Thyroid gland (tissue), 4 donors: ENCODE data around the gene RASA1. TPM values are rescaled to one million over a fixed set of nuclear protein-coding genes. Genes with fewer than 3 reads are reported as not detected.
A peak's percentile ranks its signal among the peaks of the same experiment; 100 is the strongest.

Experiments
- DNase-seq, 2 donors: peaks; one replicate each; pipeline ENCODE4 v3.0.0-alpha.2; 2019
- H3K27ac ChIP-seq, 3 donors: fragments of 200-600 bp; sonication (generic); 1 replicate in 2 of 3; 2 replicates in 1 of 3; pipeline ENCODE4 v1.5.1; 2016 to 2019; ENCODE audit warnings: mild to moderate bottlenecking in 1 of 3, moderate library complexity in 1 of 3
- H3K27me3 ChIP-seq: fragments of 200-600 bp; sonication (generic); one replicate; pipeline ENCODE4 v1.5.1; 2019
- H3K36me3 ChIP-seq, 2 donors: fragments of 200-600 bp; sonication (generic); one replicate each; pipeline ENCODE4 v1.5.1; 2016 to 2019
- H3K4me1 ChIP-seq, 2 donors: fragments of 200-600 bp; sonication (generic); one replicate each; pipeline ENCODE4 v1.5.1; 2017 to 2019
- H3K4me3 ChIP-seq, 3 donors: fragments of 200-600 bp; sonication (generic); replicated peaks in 1 of 3; 1 replicate in 2 of 3; 2 replicates in 1 of 3; pipeline ENCODE4 v1.5.1; 2016; ENCODE audit warnings: mild to moderate bottlenecking in 1 of 3
- H3K9me3 ChIP-seq: fragments of 200-600 bp; sonication (generic); one replicate; pipeline ENCODE4 v1.5.1; 2017
- POLR2A ChIP-seq, 2 donors: fragments of 450-650 bp; IDR thresholded peaks; one replicate each; pipeline ENCODE4 v1.6.1; 2017; ENCODE audit warnings: antibody characterized with exemption in 2 of 2, mild to moderate bottlenecking in 2 of 2, moderate library complexity in 1 of 2
- WGBS, 2 donors: methylation state at CpG; one replicate each; pipeline ENCODE4 v1.1.5; 2017; 5-methylcytosine and 5-hydroxymethylcytosine counted together
- intact Hi-C: fragments of 100-400 bp; cut with DNase I; formaldehyde crosslinking; loops from one replicate; pipeline ENCODE4 v1.15.1; 2023
- total RNA-seq, 4 donors: library from RNA; depleted of rRNA; stranded (reverse); fragments of >200 nt; gene quantifications; one replicate each; pipeline ENCODE4 v1.2.3, GENCODE V29; 2016
- TF ChIP-seq, protein P1 (sequence below), 6 experiments: fragments of 200-600 bp in 3 of 6; fragments of 450-650 bp in 3 of 6; sonication (generic) in 3 of 6; IDR thresholded peaks; one replicate each; pipeline ENCODE4 v1.5.1; 2016 to 2019; ENCODE audit warnings: antibody characterized with exemption in 6 of 6, mild to moderate bottlenecking in 2 of 6, inconsistent platforms in 1 of 6, moderate library complexity in 1 of 6

RASA1 gene
- total RNA-seq, 4 donors from 2014 or later = 45.2 to 57.1 (median 52.8) TPM

DNA sequence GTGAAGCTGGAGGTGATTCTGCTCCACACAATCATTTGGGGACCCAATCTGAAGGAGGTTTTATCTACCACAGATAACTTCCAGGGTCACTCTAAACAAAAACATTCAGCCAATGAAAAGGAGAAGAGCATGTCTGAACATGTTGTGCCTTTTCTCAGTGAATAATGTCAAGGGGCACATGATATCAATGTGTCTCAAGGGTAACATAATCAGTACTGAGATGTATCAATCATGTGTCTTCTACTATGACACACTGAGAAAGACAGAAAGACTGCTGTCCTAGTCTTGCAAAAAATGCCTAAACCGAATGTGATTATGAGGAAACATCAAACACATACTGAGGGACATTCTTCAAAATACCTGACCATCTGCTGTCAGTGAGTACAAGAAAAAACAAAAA, 25.4 kb upstream of the RASA1 start:
- intact Hi-C loops = no loop called here
- TF ChIP-seq, protein P1, sequence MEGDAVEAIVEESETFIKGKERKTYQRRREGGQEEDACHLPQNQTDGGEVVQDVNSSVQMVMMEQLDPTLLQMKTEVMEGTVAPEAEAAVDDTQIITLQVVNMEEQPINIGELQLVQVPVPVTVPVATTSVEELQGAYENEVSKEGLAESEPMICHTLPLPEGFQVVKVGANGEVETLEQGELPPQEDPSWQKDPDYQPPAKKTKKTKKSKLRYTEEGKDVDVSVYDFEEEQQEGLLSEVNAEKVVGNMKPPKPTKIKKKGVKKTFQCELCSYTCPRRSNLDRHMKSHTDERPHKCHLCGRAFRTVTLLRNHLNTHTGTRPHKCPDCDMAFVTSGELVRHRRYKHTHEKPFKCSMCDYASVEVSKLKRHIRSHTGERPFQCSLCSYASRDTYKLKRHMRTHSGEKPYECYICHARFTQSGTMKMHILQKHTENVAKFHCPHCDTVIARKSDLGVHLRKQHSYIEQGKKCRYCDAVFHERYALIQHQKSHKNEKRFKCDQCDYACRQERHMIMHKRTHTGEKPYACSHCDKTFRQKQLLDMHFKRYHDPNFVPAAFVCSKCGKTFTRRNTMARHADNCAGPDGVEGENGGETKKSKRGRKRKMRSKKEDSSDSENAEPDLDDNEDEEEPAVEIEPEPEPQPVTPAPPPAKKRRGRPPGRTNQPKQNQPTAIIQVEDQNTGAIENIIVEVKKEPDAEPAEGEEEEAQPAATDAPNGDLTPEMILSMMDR (IDR thresholded peaks at IDR 0.05) = no peak
- TF ChIP-seq POLR2A (IDR thresholded peaks at IDR 0.05) = no peak
- no peak overlapping the region for H3K4me3 ChIP-seq
- no peaks in the 10 kb centered on the region for H3K36me3 ChIP-seq
- no peak for DNase-seq
- H3K27ac ChIP-seq = no peak overlapping the region
- H3K9me3 ChIP-seq = no peaks in the 10 kb centered on the region
- H3K4me1 ChIP-seq = peaks cover 5 to 7% of the 10 kb centered on the region in 2 donors
- WGBS, 2 donors = 90 to 91% methylated on average over 1 of the region's 1 CpG
- H3K27me3 ChIP-seq = no peaks in the 10 kb centered on the region

DNA sequence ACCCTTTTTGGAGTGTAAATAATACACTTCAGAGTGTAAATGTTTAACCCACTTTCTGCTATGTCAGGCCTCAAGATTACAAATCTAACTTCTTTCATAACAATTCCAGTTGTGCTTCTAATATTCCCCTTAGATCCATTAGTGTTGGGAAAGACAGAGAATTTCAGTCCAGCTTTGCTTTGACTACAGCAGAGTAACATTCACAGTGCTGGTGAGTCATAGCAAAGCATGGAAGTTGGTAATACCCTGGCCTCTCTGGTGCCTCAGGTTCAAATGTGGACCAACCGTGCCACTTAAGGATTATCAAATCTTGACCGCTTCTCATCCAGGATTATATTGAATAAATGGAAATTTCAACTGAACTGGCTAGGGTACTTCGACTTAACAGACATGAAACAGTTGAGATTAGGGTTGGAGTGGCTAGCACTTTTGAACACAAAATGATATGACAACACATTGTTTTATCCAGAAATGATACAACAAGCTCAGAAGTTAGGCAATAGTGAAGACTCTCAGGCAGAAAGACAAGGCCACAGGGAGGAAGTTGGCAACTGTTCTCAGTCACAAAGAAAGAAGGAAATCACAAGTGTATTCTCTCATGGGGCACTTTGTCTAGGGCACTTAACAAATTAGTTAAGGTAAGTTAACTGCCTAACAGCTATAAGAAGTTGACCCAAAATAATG, 24.4 kb upstream of the RASA1 start:
- intact Hi-C loops = no loop called here
- Histone ChIP-seq H3K27ac (no peak overlapping the region), H3K9me3 (no peaks in the 10 kb centered on the region), H3K27me3 (no peaks in the 10 kb centered on the region), H3K36me3 (no peaks in the 10 kb centered on the region), H3K4me3 (no peak overlapping the region), H3K4me1 (peaks cover 5 to 7% of the 10 kb centered on the region in 2 donors)
- TF ChIP-seq, protein P1 (IDR thresholded peaks at IDR 0.05) = no peak
- TF ChIP-seq POLR2A (IDR thresholded peaks at IDR 0.05) = no peak
- 90 to 96% methylated on average over 3 of the region's 3 CpGs for WGBS, 2 donors
- no peak for DNase-seq

DNA sequence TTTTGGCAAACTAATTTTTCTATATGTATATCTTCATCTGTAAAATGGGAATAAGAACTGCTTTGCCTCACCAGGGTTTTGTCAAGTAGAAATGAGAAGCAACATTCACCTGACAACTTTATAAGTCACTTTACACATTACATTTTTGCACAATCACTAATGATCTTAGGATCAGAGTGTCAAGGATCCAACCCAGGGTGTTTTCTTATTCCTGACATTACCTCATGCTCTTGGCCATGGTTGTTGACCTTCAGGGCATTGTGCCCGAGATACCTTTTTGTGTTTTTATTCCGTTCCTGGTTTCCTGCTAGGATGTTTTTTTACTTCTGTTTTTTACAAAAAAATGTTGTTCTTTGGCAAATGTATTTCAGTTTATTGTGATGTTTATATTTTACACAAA, 22.2 kb upstream of the RASA1 start:
- H3K9me3 ChIP-seq = no peaks in the 10 kb centered on the region
- no peaks in the 10 kb centered on the region for H3K27me3 ChIP-seq
- peaks cover 5 to 7% of the 10 kb centered on the region in 2 donors for H3K4me1 ChIP-seq
- peak overlapping the region; percentile 31 to 64 (median 52) for H3K27ac ChIP-seq
- TF ChIP-seq POLR2A (IDR thresholded peaks at IDR 0.05) = no peak
- TF ChIP-seq, protein P1 (IDR thresholded peaks at IDR 0.05) = no peak
- H3K36me3 ChIP-seq = no peaks in the 10 kb centered on the region
- DNase-seq = peak; percentile 69 to 73
- WGBS, 2 donors = 14 to 27% methylated on average over 2 of the region's 2 CpGs
- intact Hi-C loops = no loop called here
- H3K4me3 ChIP-seq = no peak overlapping the region

DNA sequence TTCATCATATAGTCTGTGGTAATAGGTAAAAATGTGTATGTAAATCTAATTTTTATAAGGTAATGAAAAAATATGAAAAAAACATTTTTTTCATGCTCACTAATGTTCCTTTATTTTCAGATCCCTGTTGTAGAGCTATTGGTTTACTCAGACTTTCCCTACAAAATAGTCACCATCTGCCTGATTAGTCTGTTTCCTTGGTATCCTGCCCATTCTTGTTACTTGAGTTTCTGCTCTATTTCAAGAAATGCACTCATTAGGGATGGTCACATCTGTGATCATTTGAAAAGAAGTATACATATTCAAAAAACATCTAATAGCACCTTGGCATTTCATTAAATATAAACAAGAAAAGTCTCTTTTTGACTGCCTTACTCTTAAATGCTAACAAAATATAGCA, 21.6 kb upstream of the RASA1 start:
- peaks cover 5 to 7% of the 10 kb centered on the region in 2 donors for H3K4me1 ChIP-seq
- intact Hi-C loops = no loop called here
- DNase-seq = no peak

DNA sequence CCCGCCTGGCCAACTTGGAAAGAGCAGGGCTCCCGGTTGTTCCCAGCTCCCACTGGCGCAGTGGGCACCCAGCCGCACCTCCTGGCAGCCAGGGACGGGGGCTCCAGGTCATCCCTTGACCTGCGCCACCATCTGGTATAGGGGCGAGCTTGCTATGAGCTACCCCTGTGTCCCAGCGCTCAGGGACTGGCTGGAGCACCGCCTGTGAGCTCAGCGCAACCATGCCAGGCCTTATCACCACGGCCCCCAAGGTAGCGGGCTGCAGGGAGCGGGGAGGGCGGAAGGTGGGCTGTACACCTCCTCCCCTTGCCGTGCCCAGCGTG, 15.4 kb upstream of the RASA1 start:
- Histone ChIP-seq H3K27ac (no peak overlapping the region), H3K4me3 (no peak overlapping the region), H3K27me3 (no peaks in the 10 kb centered on the region), H3K36me3 (no peaks in the 10 kb centered on the region), H3K9me3 (no peaks in the 10 kb centered on the region), H3K4me1 (no peaks in the 10 kb centered on the region)
- 90 to 94% methylated on average over 2 to 9 of the region's 16 CpGs for WGBS, 2 donors
- TF ChIP-seq, protein P1 (IDR thresholded peaks at IDR 0.05) = no peak
- TF ChIP-seq POLR2A (IDR thresholded peaks at IDR 0.05) = no peak
- no peak for DNase-seq
- intact Hi-C loops = no loop called here

More for the DNA sequence above, 21.6 kb upstream of the RASA1 start:
- Histone ChIP-seq H3K36me3 (no peaks in the 10 kb centered on the region), H3K27me3 (no peaks in the 10 kb centered on the region), H3K27ac (peak overlapping the region in 1 of 3 donors; percentile 19), H3K9me3 (no peaks in the 10 kb centered on the region), H3K4me3 (no peak overlapping the region)
- no peak for TF ChIP-seq POLR2A (IDR thresholded peaks at IDR 0.05)
- TF ChIP-seq, protein P1 (IDR thresholded peaks at IDR 0.05) = no peak
